ENCODE data around the gene DBNDD1.

Gene DBNDD1

GRCh38 chr16:89958068-89958467 is 61.2 kb downstream of the DBNDD1 start:
- DNase-seq = no peak

GRCh38 chr16:89957216-89957785 is 62.0 kb downstream of the DBNDD1 start:
- no peak for DNase-seq

- DNase-seq = no peak
These were observed 62.6 kb downstream of the DBNDD1 start for GRCh38 chr16:89956505-89957215.

GRCh38 chr16:89955001-89955685 is 64.1 kb downstream of the DBNDD1 start:
- DNase-seq = no peak

Measured in SIG-M5 (cell line).